GM12801 (cell line): Measurements from ENCODE around the gene LYSMD1.

Experiments used
- CTCF ChIP-seq: IDR thresholded peaks from one replicate; pipeline ENCODE4 v1.5.1; 2011; ENCODE audit warnings: control low read depth; ENCODE audit not compliant: insufficient read length; ENCODE audit errors: extremely low read depth

LYSMD1 gene

GRCh38 chr1:151184211-151184610, 18.5 kb upstream of the LYSMD1 start:
- no peak for TF ChIP-seq CTCF

- no peak for TF ChIP-seq CTCF
Measured at GRCh38 chr1:151176514-151177045, 10.9 kb upstream of the LYSMD1 start.

- TF ChIP-seq CTCF: no peak
Measured at GRCh38 chr1:151175863-151176262, 10.2 kb upstream of the LYSMD1 start, which contains the start of gene TMOD4. TSS of gene TMOD4 (minus strand) at chr1:151175981. CDS start at chr1:151174875, 1,106 bp downstream.

- no peak for TF ChIP-seq CTCF
Measured at GRCh38 chr1:151175041-151175741, 9.5 kb upstream of the LYSMD1 start.

GRCh38 chr1:151171190-151171589, 5.5 kb upstream of the LYSMD1 start:
- TF ChIP-seq CTCF: no peak

- TF ChIP-seq CTCF: no peak
Measured at GRCh38 chr1:151167116-151167515, 1.4 kb upstream of the LYSMD1 start.

GRCh38 chr1:151166505-151166956, 829 bp upstream of the LYSMD1 start:
- TF ChIP-seq CTCF: no peak
